ENCODE measurements around the gene ADGB. TPM values are rescaled to one million over a fixed set of nuclear protein-coding genes. Genes with fewer than 3 reads are reported as not detected.
"Not testable (repeated sequence)": the region's sequence is repeated elsewhere in the genome, so short reads cannot be mapped to it uniquely, and the experiment has no call there.

The ADGB gene
- total RNA-seq, 4 donors from 2014 or later: 0.19 TPM; not detected in 3

DNA sequence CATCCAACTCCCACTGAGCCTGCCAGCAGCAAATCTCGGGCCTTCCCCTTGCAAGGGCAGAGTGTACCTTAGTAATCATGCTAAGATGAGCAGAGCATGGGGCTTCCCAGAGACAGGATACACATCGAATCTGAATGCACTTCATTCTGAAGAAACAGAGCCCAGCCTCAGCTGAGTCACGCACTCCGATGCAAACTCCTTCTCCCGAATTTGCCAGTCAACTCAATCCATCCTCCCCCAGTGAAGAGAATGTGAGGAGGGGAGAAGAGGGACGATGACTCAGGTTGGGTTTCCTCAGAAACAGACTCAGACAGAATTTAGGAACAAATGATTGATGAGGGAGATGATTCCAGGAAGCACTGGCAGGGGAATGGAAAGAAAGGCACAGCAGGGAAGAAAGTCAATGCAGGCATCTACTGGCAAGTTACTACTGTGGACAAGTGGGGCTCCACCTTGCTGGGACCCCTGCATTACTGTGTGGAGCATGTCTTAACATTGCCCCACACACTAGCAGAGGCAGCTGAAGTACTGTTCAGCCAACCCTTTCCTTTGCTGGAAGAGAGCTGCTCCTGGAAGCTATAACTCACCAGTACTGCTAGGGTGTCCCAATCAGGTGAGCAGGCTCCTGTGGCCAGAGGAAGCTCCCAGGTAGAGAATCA is 251.6 kb downstream of the ADGB start:
- Histone ChIP-seq H3K9me3 (no peaks in the 10 kb centered on the region), H3K27ac (no peak overlapping the region), H3K4me1 (no peaks in the 10 kb centered on the region), H3K4me3 (no peak overlapping the region), H3K27me3 (no peaks in the 10 kb centered on the region), H3K36me3 (no peaks in the 10 kb centered on the region)
- intact Hi-C loops (cut with DNase I): no loop called here
- WGBS, 2 donors: 54 to 57% methylated on average over 5 to 6 of the region's 6 CpGs
- DNase-seq: no peak
- TF ChIP-seq POLR2A (IDR thresholded peaks at IDR 0.05): no peak
- TF ChIP-seq, protein P1, sequence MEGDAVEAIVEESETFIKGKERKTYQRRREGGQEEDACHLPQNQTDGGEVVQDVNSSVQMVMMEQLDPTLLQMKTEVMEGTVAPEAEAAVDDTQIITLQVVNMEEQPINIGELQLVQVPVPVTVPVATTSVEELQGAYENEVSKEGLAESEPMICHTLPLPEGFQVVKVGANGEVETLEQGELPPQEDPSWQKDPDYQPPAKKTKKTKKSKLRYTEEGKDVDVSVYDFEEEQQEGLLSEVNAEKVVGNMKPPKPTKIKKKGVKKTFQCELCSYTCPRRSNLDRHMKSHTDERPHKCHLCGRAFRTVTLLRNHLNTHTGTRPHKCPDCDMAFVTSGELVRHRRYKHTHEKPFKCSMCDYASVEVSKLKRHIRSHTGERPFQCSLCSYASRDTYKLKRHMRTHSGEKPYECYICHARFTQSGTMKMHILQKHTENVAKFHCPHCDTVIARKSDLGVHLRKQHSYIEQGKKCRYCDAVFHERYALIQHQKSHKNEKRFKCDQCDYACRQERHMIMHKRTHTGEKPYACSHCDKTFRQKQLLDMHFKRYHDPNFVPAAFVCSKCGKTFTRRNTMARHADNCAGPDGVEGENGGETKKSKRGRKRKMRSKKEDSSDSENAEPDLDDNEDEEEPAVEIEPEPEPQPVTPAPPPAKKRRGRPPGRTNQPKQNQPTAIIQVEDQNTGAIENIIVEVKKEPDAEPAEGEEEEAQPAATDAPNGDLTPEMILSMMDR (IDR thresholded peaks at IDR 0.05): no peak

DNA sequence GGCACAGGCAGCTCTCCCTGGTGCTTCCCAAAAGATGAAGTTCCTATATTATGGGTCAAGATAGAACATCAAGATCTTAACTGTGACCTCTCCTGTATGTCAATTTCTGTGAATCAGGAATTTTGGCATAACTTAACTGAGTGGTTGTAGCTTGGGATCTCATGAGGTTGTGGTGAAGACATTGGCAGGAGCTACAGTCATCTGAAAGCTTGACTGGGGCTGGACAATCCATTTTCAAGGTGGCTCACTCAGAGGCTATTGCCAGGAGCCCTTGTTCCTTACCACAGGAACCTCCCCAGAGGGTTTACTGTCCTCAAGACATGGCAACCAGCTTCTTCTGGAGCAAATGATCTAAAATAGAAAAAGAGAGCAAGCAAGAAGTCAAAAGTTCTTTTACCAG is 252.2 kb downstream of the ADGB start:
- H3K9me3 ChIP-seq: no peaks in the 10 kb centered on the region
- H3K36me3 ChIP-seq: no peaks in the 10 kb centered on the region
- intact Hi-C loops (cut with DNase I): no loop called here
- H3K4me3 ChIP-seq: no peak overlapping the region
- H3K27me3 ChIP-seq: no peaks in the 10 kb centered on the region
- no peak for TF ChIP-seq POLR2A (IDR thresholded peaks at IDR 0.05)
- TF ChIP-seq, protein P1 (IDR thresholded peaks at IDR 0.05): no peak
- no peak overlapping the region for H3K27ac ChIP-seq
- no peak for DNase-seq
- H3K4me1 ChIP-seq: no peaks in the 10 kb centered on the region

DNA sequence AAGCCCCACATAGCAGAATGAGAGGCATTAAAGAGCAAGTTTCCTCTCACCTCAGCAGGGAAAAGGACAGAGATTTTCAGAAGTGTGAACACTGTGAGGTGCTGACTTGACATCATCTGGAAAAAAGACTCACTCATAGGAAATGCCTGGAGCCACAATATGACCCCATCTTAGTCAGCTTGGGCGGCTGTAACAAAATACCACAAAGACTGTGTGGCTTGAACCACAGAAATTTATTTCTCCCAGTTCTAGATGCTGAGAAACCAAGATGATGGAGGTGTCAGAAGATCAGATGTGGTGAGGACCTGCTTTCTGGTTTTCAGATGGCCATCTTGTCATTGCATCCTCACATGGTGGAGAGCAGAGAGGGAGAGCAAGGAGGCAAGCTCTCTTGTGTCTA is 253.1 kb downstream of the ADGB start:
- Histone ChIP-seq H3K4me3 (no peak overlapping the region), H3K9me3 (no peaks in the 10 kb centered on the region), H3K36me3 (no peaks in the 10 kb centered on the region), H3K4me1 (no peaks in the 10 kb centered on the region), H3K27ac (no peak overlapping the region), H3K27me3 (no peaks in the 10 kb centered on the region)
- intact Hi-C loops (cut with DNase I): no loop called here
- TF ChIP-seq, protein P1 (IDR thresholded peaks at IDR 0.05): no peak
- no peak for TF ChIP-seq POLR2A (IDR thresholded peaks at IDR 0.05)
- 38 to 50% methylated on average over 1 of the region's 1 CpG for whole genome bisulfite sequencing, 2 donors
- DNase-seq: no peak

GRCh38 chr6:146854521-146855255 is 255.9 kb downstream of the ADGB start:
- H3K4me3 ChIP-seq, H3K36me3 ChIP-seq, H3K9me3 ChIP-seq, H3K27me3 ChIP-seq, DNase-seq, H3K4me1 ChIP-seq, H3K27ac ChIP-seq: not testable (repeated sequence)
- intact Hi-C loops (cut with DNase I): loop anchor here (5.0 kb wide), 1 partner anchor 428 kb away; no protein-coding TSS in a partner anchor
- 66 to 77% methylated on average over 6 of the region's 6 CpGs for WGBS, 2 donors

DNA sequence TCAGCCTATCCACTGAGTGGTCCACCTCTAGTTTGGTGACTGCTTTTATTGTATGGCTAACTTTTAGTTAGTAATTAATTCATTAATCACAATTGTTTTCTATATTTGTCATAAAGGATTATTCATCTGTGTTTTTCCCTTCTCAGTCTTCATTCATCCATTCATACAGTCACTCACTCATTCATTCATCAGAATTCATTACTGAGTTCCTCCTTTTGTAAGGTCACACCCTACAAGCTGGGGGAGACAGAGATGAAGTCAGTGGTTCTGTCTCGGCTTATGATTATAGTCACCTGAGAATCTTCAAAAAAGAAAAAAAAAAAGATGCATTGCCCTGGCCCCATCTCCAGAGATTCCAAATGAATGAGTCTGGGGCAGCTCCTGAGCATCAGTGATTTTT is 257.1 kb downstream of the ADGB start:
- intact Hi-C loops (cut with DNase I): loop anchor here (5.0 kb wide), 1 partner anchor 426 kb away; no protein-coding TSS in a partner anchor
- H3K9me3 ChIP-seq: no peaks in the 10 kb centered on the region
- no peaks in the 10 kb centered on the region for H3K27me3 ChIP-seq
- WGBS, 2 donors: 83 to 89% methylated on average over 1 of the region's 1 CpG
- no peak overlapping the region for H3K4me3 ChIP-seq
- H3K4me1 ChIP-seq: peaks cover 0 to 11% (median 3%) of the 10 kb centered on the region in 3 donors
- no peaks in the 10 kb centered on the region for H3K36me3 ChIP-seq
- DNase-seq: no peak
- no peak overlapping the region for H3K27ac ChIP-seq
- TF ChIP-seq, protein P1 (IDR thresholded peaks at IDR 0.05): no peak
- no peak for TF ChIP-seq POLR2A (IDR thresholded peaks at IDR 0.05)

All from esophagus squamous epithelium (tissue), 5 donors.